Measurements from ENCODE around the gene ZBTB17. TPM values are rescaled to one million over a fixed set of nuclear protein-coding genes. Genes with fewer than 3 reads are reported as not detected.

ZBTB17 gene
- polyA plus RNA-seq, 2 of the 4 experiments (the other 2 are of a cell fraction): 13.8 to 16.5 TPM

- FAIRE-seq (no peak), DNase-seq (ENCODE audit: low read depth in 1 of 2, low spot score in 1 of 2) (no peak), ATAC-seq (no peak)
- H3K4me2 ChIP-seq: no peak overlapping the region; the same call in 2 of the 3 replicates
- H3K4me3 ChIP-seq: no peak overlapping the region
- peaks cover 25% of the 10 kb centered on the region for H3K4me1 ChIP-seq
- 92% methylated on average over 7 of the region's 25 CpGs for WGBS (ENCODE audit: missing lambda C conversion rate)
- TF ChIP-seq TFCP2L1 (CRISPR knock-in tag; IDR thresholded peaks at IDR 0.05) (no peak), REST (IDR thresholded peaks at IDR 0.05) (no peak), NR3C1 (IDR thresholded peaks at IDR 0.05) (no peak), RAD21 (conservative IDR thresholded peaks at IDR 0.05 in 1 of 2, IDR thresholded peaks at IDR 0.05 in 1 of 2) (no peak), CHD2 (IDR thresholded peaks at IDR 0.05; ENCODE audit: low read length, partially characterized antibody) (no peak), RCOR1 (IDR thresholded peaks at IDR 0.05; ENCODE audit: low read depth, low read length) (no peak), BHLHE40 (IDR thresholded peaks at IDR 0.05; ENCODE audit: low read depth, low read length) (no peak), MYC (IDR thresholded peaks at IDR 0.05; ENCODE audit: borderline replicate concordance, low read length) (no peak), JUNB (IDR thresholded peaks at IDR 0.05) (no peak), FOSL2 (IDR thresholded peaks at IDR 0.05) (no peak), FOSL2 (CRISPR knock-in tag; IDR thresholded peaks at IDR 0.05) (no peak), CTCF (IDR thresholded peaks at IDR 0.05) (no peak), HMGXB4 (CRISPR knock-in tag; IDR thresholded peaks at IDR 0.05; ENCODE audit: borderline replicate concordance) (no peak), EP300 (IDR thresholded peaks at IDR 0.05) (no peak)
- CTCF ChIA-PET: interaction anchor here (1.3 kb wide), 1 partner anchor 18 kb away, joined by 3 read pairs; no protein-coding TSS in a partner anchor
- POLR2A ChIA-PET: no interaction called here
- H3K9me3 ChIP-seq: no peaks in the 10 kb centered on the region
- H3K27ac ChIP-seq: peak overlapping the region; percentile 48 to 64; a peak in 3 of 6 replicates
These were observed 39.6 kb upstream of the ZBTB17 start for GRCh38 chr1:16015491-16015890.

GRCh38 chr1:16014509-16015482 is 38.9 kb upstream of the ZBTB17 start:
- Histone ChIP-seq H3K27ac (peak overlapping the region in 1 of 2 experiments; percentile 35; a peak in 1 of 6 replicates), H3K9me3 (no peaks in the 10 kb centered on the region), H3K4me1 (peaks cover 25% of the 10 kb centered on the region), H3K4me2 (no peak overlapping the region), H3K4me3 (no peak overlapping the region)
- ChIA-PET CTCF (interaction anchor here (1.0 to 1.6 kb wide), 3 partner anchors 16 to 18 kb away, joined by 3 to 4 read pairs (median 4); no protein-coding TSS in a partner anchor), POLR2A (no interaction called here)
- WGBS (ENCODE audit: missing lambda C conversion rate): 79% methylated on average over 11 of the region's 17 CpGs
- no peak for ATAC-seq
- no peak for DNase-seq (ENCODE audit: low read depth in 1 of 2, low spot score in 1 of 2)
- FAIRE-seq: no peak
- no peak for TF ChIP-seq KDM5A (IDR thresholded peaks at IDR 0.05)
- no peak for TF ChIP-seq NPAS2 (CRISPR knock-in tag; IDR thresholded peaks at IDR 0.05; ENCODE audit: borderline replicate concordance)
- TF ChIP-seq GATA3 (IDR thresholded peaks at IDR 0.05; ENCODE audit: borderline replicate concordance): no peak
- no peak for TF ChIP-seq SMC3 (IDR thresholded peaks at IDR 0.05)
- TF ChIP-seq MAFK (IDR thresholded peaks at IDR 0.05; ENCODE audit: partially characterized antibody): no peak
